ENCODE measurements around the gene PRKAB2.

DNA sequence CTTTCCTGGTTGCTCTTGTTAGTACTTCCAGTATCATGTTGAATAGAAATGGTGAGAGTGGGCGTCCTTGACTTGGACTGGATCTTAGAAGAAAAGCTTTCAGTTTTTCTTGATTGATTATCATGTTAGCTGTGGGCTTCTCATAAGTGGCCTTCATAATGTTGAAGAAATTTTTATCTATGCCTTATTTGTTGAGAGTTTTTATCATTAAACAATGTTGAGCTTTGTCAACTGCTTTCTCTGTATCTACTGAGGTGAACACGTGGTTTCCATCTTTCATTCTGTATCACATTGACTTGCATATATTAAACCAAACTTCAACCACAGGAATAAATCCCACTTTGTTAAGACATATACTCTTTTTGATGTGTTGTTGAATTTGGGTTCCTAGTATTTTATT is 29.4 kb downstream of the PRKAB2 start:
- TF ChIP-seq CTCF (conservative IDR thresholded peaks at IDR 0.05; ENCODE audit: low read depth, low read length): no peak
- no peak for TF ChIP-seq RCOR1 (IDR thresholded peaks at IDR 0.05; ENCODE audit: insufficient replicate concordance, low read length)
- no peak for TF ChIP-seq MXI1 (IDR thresholded peaks at IDR 0.05; ENCODE audit: borderline replicate concordance, low read depth, low read length)
- TF ChIP-seq ELK1 (IDR thresholded peaks at IDR 0.05; ENCODE audit: borderline replicate concordance, low read depth, low read length): no peak
- no peak for TF ChIP-seq POLR2A (IDR thresholded peaks at IDR 0.05; ENCODE audit: low read depth, low read length)
- TF ChIP-seq RFX5 (IDR thresholded peaks at IDR 0.05; ENCODE audit: low read depth, low read length): no peak
- TF ChIP-seq BHLHE40 (IDR thresholded peaks at IDR 0.05; ENCODE audit: low read depth, low read length): no peak
- no peak for TF ChIP-seq MAFK (IDR thresholded peaks at IDR 0.05; ENCODE audit: low read depth, low read length)
- no peak for TF ChIP-seq RAD21 (IDR thresholded peaks at IDR 0.05; ENCODE audit: low read length)
- no peak for TF ChIP-seq NFE2L2 (IDR thresholded peaks at IDR 0.05; ENCODE audit: low read depth, low read length)
- no peak for TF ChIP-seq MAZ (IDR thresholded peaks at IDR 0.05; ENCODE audit: borderline replicate concordance, low read depth, low read length)
- TF ChIP-seq, protein P1, sequence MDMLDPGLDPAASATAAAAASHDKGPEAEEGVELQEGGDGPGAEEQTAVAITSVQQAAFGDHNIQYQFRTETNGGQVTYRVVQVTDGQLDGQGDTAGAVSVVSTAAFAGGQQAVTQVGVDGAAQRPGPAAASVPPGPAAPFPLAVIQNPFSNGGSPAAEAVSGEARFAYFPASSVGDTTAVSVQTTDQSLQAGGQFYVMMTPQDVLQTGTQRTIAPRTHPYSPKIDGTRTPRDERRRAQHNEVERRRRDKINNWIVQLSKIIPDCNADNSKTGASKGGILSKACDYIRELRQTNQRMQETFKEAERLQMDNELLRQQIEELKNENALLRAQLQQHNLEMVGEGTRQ (IDR thresholded peaks at IDR 0.05; ENCODE audit: low read depth, low read length): no peak

Measured in IMR-90 (cell line).